Astrocyte (in vitro differentiated cells and primary cell): ENCODE measurements around the gene NRG2. TPM values are rescaled to one million over a fixed set of nuclear protein-coding genes. Genes with fewer than 3 reads are reported as not detected.

ENCODE experiments used
- DNase-seq: peaks from one replicate; pipeline ENCODE4 v3.0.0-alpha.2; 2010; ENCODE audit warnings: low read depth
- FAIRE-seq: peaks from 2 replicates; lab custom pipeline; 2011; peaks lifted over from hg19 to GRCh38; lab: Jason Lieb, UNC
- H2AFZ ChIP-seq: 2 replicates; pipeline ENCODE4 v1.6.0; 2012; ENCODE audit warnings: low read depth, low read length, inconsistent platforms
- H3K27ac ChIP-seq: 2 replicates; pipeline ENCODE4 v1.5.1; 2011; ENCODE audit warnings: low read depth, low read length, inconsistent platforms
- H3K27me3 ChIP-seq: 2 replicates; pipeline ENCODE4 v1.6.0; 2011; ENCODE audit warnings: low read length, inconsistent platforms; ENCODE audit not compliant: insufficient read depth
- H3K36me3 ChIP-seq: 2 replicates; pipeline ENCODE4 v1.5.1; 2011; ENCODE audit warnings: low read length, inconsistent platforms; ENCODE audit not compliant: insufficient read depth
- H3K4me1 ChIP-seq: 2 replicates; pipeline ENCODE4 v1.5.1; 2011; ENCODE audit warnings: low read length, inconsistent platforms; ENCODE audit not compliant: insufficient read depth
- H3K4me2 ChIP-seq: 2 replicates; pipeline ENCODE4 v1.6.0; 2012; ENCODE audit warnings: low read length, inconsistent platforms
- H3K4me3 ChIP-seq: 2 replicates; pipeline ENCODE4 v1.5.1; 2011; ENCODE audit warnings: low read depth, mild to moderate bottlenecking, low read length, inconsistent platforms; ENCODE audit not compliant: insufficient read depth
- H3K79me2 ChIP-seq: 2 replicates; pipeline ENCODE4 v1.6.0; 2012; ENCODE audit warnings: mild to moderate bottlenecking, low read length, inconsistent platforms; ENCODE audit not compliant: insufficient read depth
- H3K9ac ChIP-seq: 2 replicates; pipeline ENCODE4 v1.6.0; 2012; ENCODE audit warnings: mild to moderate bottlenecking, low read length, inconsistent platforms
- H3K9me3 ChIP-seq: 2 replicates; pipeline ENCODE4 v1.5.1; 2012; ENCODE audit warnings: low read depth, mild to moderate bottlenecking, low read length, inconsistent platforms; ENCODE audit not compliant: insufficient read depth
- H4K20me1 ChIP-seq: 2 replicates; pipeline ENCODE4 v1.6.0; 2012; ENCODE audit warnings: low read length, inconsistent platforms; ENCODE audit not compliant: insufficient read depth
- H3K27ac Mint-ChIP-seq: one replicate; pipeline ENCODE4 v1.8.0; 2021; ENCODE audit warnings: mild to moderate bottlenecking, mixed read lengths; ENCODE audit not compliant: unreplicated experiment
- H3K27me3 Mint-ChIP-seq: one replicate; pipeline ENCODE4 v1.8.0; 2021; ENCODE audit warnings: low read depth, mixed read lengths; ENCODE audit not compliant: unreplicated experiment
- H3K36me3 Mint-ChIP-seq: one replicate; pipeline ENCODE4 v1.8.0; 2021; ENCODE audit warnings: low read depth, mixed read lengths; ENCODE audit not compliant: unreplicated experiment
- H3K4me1 Mint-ChIP-seq: one replicate; pipeline ENCODE4 v1.8.0; 2021; ENCODE audit warnings: low read depth, mixed read lengths; ENCODE audit not compliant: unreplicated experiment
- H3K4me3 Mint-ChIP-seq: one replicate; pipeline ENCODE4 v1.8.0; 2021; ENCODE audit warnings: mild to moderate bottlenecking, moderate library complexity, mixed read lengths; ENCODE audit not compliant: unreplicated experiment
- H3K9me3 Mint-ChIP-seq: one replicate; pipeline ENCODE4 v1.8.0; 2021; ENCODE audit warnings: mild to moderate bottlenecking, mixed read lengths; ENCODE audit not compliant: unreplicated experiment
- CTCF ChIP-seq: IDR thresholded peaks from 2 replicates; pipeline ENCODE4 v1.5.1; 2011; ENCODE audit warnings: low read depth, mild to moderate bottlenecking, inconsistent platforms, low read length, moderate library complexity; ENCODE audit not compliant: insufficient read depth
- EZH2 ChIP-seq: IDR thresholded peaks from 2 replicates; pipeline ENCODE4 v1.6.1; 2012; ENCODE audit warnings: mild to moderate bottlenecking, low read length, inconsistent platforms; ENCODE audit not compliant: insufficient read depth
- total RNA-seq: library from RNA; stranded (reverse); gene quantifications from 2 replicates; pipeline ENCODE4 v1.2.1, GENCODE V29; 2021

NRG2 gene
- total RNA-seq, 1 donor from 2014 or later = 0.54 TPM

- Mint-ChIP-seq H3K27me3 (peaks cover 15% of the 10 kb centered on the region), H3K9me3 (no peaks in the 10 kb centered on the region), H3K4me3 (no peak overlapping the region), H3K36me3 (peaks cover 5% of the 10 kb centered on the region), H3K4me1 (peaks cover 30% of the 10 kb centered on the region), H3K27ac (peak overlapping the region; percentile 55)
- Histone ChIP-seq H3K9ac (no peak overlapping the region), H3K27me3 (peaks cover 3% of the 10 kb centered on the region), H3K9me3 (no peaks in the 10 kb centered on the region), H3K4me1 (peaks cover 13% of the 10 kb centered on the region), H3K4me3 (no peak overlapping the region), H3K36me3 (no peaks in the 10 kb centered on the region), H4K20me1 (no peaks in the 10 kb centered on the region), H3K79me2 (no peaks in the 10 kb centered on the region), H3K4me2 (no peak overlapping the region), H2AFZ (no peak overlapping the region), H3K27ac (no peak overlapping the region)
- DNase-seq (no peak), FAIRE-seq (no peak)
- TF ChIP-seq EZH2 = no peak
- TF ChIP-seq CTCF = no peak
Observed at GRCh38 chr5:139984816-139985215, 58.3 kb downstream of the NRG2 start.

GRCh38 chr5:139982975-139983240 is 60.2 kb downstream of the NRG2 start:
- Histone ChIP-seq H4K20me1 (no peaks in the 10 kb centered on the region), H3K79me2 (no peaks in the 10 kb centered on the region), H3K9me3 (no peaks in the 10 kb centered on the region), H3K27ac (no peak overlapping the region), H3K4me1 (peaks cover 13% of the 10 kb centered on the region), H3K36me3 (no peaks in the 10 kb centered on the region), H2AFZ (peak overlapping the region; percentile 53), H3K27me3 (peaks cover 8% of the 10 kb centered on the region), H3K4me2 (peak overlapping the region; percentile 39), H3K4me3 (no peak overlapping the region), H3K9ac (no peak overlapping the region)
- Mint-ChIP-seq H3K36me3 (peaks cover 5% of the 10 kb centered on the region), H3K27me3 (peaks cover 25% of the 10 kb centered on the region), H3K4me3 (peak overlapping the region; percentile 7), H3K9me3 (peaks cover 3% of the 10 kb centered on the region), H3K4me1 (peaks cover 30% of the 10 kb centered on the region), H3K27ac (peak overlapping the region; percentile 53)
- no peak for DNase-seq
- TF ChIP-seq CTCF (no peak), EZH2 (no peak)
- no peak for FAIRE-seq

- no peak overlapping the region for H3K27ac ChIP-seq
- H3K4me3 ChIP-seq = no peak overlapping the region
- H3K4me3 Mint-ChIP-seq = peak overlapping the region; percentile 7
- DNase-seq = peak; percentile 23
- H3K4me2 ChIP-seq = peak overlapping the region; percentile 39
- peak overlapping the region; percentile 53 for H2AFZ ChIP-seq
- no peaks in the 10 kb centered on the region for H4K20me1 ChIP-seq
- H3K9me3 Mint-ChIP-seq = peaks cover 3% of the 10 kb centered on the region
- no peak for FAIRE-seq
- peaks cover 5% of the 10 kb centered on the region for H3K36me3 Mint-ChIP-seq
- H3K4me1 ChIP-seq = peaks cover 13% of the 10 kb centered on the region
- H3K27me3 ChIP-seq = peaks cover 8% of the 10 kb centered on the region
- H3K79me2 ChIP-seq = no peaks in the 10 kb centered on the region
- H3K27ac Mint-ChIP-seq = peak overlapping the region; percentile 53
- H3K9me3 ChIP-seq = no peaks in the 10 kb centered on the region
- peaks cover 30% of the 10 kb centered on the region for H3K4me1 Mint-ChIP-seq
- H3K9ac ChIP-seq = no peak overlapping the region
- H3K36me3 ChIP-seq = no peaks in the 10 kb centered on the region
- peaks cover 28% of the 10 kb centered on the region for H3K27me3 Mint-ChIP-seq
- no peak for TF ChIP-seq EZH2
- TF ChIP-seq CTCF = no peak
Observed at GRCh38 chr5:139982157-139982974, 60.7 kb downstream of the NRG2 start.
